GM10847 (cell line): Measurements from ENCODE around the gene PKIG.

Experiments
- POLR2A ChIP-seq: IDR thresholded peaks from 2 replicates; pipeline ENCODE4 v1.6.1; 2011; ENCODE audit not compliant: insufficient read length; ENCODE audit errors: extremely low read depth

PKIG gene

DNA sequence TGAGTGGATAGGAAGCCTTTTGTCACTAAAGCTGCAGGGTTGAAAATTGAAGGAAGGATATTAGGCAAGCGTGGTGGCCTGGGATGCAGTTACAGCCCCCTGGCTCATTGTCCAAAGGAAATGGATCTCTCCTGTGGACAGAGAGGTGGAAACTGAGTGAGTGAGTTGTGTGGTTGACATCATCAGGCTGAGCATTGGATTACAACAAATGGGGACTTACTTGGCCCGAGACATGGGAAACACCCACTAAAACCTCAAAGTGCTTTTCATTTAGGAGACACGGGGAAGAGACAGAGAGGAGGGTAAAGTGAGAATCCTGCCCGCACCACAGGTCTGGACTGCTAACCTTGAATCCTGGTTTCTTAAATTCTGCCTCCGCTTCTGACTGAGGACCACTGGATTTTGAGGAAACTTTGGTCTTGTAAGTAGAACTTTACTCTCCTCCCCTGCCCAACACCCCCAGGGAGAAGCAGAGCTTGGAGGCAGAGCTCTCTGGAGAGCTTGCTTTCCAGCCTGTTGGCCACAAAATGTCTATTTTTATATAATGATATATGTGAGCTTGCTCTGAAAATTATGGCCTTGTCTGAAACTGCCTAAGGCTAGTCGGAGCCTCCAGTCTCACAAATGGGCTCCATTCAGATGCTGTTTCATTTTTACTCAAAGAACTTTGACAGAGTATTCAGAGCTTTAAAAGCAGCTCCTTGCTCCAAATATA lies at the start of gene PKIG:
Gene PKIG, plus strand, starts transcription at position 269 of the 715 bp plus-strand sequence. CDS start 31,978 bp downstream, outside the sequence.
- TF ChIP-seq POLR2A, result no peak

DNA sequence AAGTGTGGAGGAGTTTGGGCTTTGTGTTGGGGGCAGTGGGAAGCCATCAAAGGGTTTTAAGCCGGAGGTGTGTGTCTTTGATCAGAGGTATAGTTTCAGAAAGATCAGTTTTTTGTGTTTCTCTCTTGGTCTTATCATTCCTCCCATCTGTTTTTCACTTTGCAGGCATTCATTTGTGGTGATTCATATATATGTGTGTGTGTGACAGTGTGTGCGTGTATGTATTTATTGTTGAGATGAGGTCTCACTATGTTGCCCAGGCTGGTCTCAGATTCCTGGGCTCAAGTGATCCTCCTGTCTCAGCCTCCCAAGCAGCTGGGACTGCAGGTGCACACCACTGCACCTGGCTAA lies 49.4 kb upstream of the PKIG start:
- TF ChIP-seq POLR2A, result no peak

DNA sequence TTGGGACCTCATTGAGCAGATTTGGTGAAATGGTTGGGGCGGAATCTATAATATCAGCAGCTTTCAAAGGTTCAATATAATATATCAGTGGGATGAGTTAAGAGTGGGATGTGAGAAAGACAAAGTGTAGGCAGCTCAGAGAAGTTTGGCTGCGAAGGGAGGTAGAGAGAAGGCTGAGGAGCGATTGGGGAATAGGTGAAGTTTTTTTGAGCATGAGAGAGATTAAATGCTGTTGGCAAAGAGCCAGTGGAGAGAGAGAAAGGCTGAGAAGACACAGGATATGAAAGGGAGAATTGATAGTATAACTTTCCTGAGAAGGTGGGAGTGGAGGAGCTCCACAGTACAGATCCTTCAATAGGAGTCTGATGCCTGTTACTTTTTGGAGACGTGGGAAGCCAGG lies 48.5 kb upstream of the PKIG start:
- TF ChIP-seq POLR2A, result no peak

DNA sequence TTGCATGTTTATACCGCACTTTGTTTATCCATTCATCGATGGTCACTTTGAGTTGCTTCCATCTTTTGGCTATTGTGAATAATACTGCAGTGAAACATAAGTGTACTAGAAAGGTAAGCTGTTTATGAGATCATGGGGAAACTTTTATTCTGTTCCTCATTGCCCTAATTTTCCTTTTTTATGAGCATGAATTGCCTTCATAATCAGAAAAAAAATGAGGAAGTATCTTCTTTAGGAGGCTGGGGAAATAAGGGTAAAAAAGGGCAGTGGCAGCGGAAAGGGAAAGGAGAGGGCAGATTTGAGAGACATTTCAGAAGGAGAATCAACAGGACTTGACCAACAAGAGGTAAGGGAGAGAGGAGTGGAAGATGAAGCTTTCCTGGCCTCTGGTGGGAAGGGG lies 46.2 kb upstream of the PKIG start:
- no peak for TF ChIP-seq POLR2A

DNA sequence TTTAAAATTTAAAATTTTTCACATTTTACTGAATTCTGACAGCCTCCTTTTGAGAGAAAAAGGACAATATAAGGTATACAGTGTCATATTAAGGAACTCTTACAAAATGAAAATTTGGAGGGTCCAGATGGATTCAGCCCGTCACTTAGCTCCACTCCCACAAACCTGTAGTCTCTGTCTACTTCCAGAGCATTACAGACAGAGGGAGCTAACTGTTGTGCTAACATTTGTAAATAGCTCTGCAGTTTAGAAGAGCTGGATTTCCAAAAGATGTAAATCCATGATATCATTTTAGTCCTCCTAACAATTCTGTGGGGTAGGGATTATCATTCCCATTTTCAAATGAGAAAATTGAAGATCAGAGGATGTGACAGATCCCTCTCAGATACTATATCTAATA lies 44.4 kb upstream of the PKIG start:
- TF ChIP-seq POLR2A, result no peak

DNA sequence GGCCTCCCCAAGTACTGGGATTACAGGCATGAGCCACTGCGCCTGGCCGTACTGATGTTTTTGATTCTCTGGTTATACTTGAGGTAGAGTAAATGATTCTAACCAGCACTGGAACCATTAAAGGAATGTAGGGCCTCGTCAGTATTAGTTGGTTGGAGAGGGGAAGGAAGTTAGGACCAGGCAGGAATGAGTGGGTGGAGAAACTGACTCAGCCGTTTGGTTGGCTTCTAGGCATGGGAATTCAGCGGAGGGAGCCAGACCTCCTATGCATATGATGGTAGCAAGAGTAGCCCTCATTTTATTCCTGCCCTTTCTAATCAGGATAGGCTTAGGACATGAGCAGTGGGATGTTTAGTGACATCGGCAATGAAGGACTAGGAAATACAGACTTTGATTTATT lies 41.5 kb upstream of the PKIG start:
- TF ChIP-seq POLR2A, result no peak

DNA sequence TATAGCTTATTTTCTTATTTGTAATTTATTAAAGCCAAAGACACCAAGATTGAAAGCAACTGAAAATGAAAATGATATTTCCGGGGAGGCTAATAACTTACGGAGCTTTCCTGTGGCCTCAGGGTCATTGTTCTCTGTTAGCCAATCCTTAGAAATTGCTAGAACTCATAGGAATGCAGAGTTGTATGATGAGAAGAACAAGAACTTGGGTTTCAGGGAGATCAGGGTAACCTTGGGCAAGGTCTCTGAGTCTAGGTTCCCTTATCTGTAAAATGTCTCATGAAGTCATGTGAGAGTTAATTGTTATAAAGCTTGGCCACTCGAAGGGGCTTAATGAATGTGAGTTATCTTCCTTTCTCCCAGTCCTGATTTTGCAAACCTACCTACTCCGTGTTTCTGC lies 40.4 kb upstream of the PKIG start:
- no peak for TF ChIP-seq POLR2A

DNA sequence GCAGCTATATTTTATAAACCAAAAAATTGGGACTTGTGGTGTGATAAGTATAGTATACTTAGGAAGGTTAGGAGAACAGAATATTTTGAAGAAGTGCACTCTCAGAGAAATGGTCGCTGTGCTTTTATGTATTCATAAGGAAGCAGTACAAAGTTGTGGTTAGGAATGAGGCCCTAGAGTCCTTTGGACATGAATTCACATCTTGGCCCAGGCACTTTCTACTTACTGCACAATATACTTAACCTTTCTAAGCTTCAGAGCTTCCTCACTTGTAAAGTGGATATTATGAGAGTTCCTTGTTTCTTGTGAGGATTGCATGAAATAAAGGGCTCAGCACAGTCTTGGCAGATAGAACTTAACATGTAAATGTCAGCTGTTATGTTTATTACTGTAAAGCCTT lies 39.5 kb upstream of the PKIG start:
- no peak for TF ChIP-seq POLR2A

DNA sequence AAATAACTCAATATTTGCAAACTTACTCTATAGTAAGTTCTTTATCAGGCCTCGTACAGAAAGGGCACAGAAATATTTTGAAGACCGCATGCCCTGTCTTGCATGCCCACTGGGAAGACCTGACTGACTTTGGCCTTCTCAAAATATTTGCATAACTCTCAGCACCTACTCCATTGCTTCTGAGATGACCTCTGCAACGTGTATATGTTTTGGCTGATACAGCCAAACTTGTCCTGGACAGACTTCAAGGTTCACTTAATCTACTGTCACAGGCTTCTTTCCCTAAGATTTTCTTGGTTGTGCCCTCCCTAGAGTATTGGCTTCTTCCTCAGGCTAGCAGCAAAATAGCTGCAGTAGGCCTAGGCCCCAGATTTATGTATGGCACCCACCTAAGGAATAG lies 39.0 kb upstream of the PKIG start:
- no peak for TF ChIP-seq POLR2A

DNA sequence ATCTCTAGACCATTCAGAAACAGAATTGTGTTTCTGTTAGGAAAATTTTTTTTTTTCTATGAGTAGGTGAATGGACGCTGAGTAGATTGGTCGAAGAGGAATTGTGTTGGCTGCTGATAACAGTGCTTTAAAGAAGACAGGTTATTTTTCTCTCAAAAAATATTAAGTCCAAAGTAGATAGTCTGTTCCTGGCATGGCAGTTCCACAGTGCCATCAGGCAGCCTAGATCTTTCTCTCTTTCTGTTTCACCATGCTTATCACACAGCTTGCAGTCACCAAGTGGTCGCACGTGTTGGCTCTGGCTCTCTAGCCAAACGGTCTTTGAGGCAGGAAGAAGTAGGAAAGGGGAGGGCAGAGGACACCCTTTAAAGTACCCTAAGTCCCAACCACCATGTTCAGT lies 38.1 kb upstream of the PKIG start:
- TF ChIP-seq POLR2A, result no peak

DNA sequence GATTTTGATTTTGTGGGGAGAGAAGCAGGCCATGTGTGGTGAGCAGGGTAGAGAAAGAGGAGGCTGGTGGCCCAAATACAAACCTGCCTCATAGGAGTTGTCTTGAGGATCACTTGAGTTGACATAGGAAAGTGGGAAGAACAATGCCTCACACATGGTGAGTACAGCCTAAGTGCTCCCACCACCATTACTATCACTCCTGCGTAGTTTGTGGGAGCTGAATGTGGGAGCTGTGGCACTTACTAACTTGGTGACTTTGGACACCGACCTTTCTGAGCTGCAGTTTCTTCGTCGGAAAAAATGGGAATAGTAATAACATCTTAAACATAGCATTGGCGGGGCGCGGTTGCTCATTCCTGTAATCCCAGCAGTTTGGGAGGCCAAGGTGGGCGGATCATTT lies 35.0 kb upstream of the PKIG start:
- TF ChIP-seq POLR2A, result no peak

DNA sequence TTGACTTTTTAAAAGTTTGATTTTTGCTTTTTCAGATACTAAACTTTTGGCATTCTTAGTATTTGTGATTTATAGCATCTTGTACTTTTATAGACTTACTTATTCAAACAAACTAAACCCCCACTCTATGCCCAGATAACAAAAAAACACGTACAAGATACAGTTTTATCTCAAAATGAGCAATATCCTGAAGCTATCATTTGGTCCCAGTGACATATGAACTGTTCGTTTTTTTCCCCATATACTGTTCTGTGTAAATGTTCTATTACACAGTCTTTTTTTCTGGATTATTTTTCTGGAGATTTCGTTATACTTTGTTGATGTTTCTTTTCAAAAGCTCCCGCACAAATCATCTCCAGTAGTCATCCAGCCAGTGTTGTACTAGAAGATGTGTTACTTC lies 33.3 kb upstream of the PKIG start:
- TF ChIP-seq POLR2A, result no peak

DNA sequence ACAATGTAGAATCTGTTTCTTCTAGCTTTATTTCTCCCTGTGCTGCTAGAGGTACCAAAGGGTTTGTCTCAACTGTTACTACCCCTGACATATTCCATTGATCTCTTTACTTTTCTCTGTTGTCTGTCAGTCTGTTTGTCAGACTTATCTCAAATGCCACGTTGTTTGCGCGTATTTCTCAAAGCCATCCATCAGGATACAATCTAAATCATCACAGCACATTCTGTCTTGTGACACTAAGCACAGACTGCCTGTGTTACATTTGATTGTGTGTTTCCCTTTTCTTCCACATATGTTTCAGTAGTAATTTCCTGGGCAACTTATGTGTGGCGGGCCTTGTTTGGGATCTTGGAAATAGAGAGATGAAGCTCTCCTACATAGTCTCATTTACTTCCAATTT lies 30.3 kb upstream of the PKIG start:
- no peak for TF ChIP-seq POLR2A

DNA sequence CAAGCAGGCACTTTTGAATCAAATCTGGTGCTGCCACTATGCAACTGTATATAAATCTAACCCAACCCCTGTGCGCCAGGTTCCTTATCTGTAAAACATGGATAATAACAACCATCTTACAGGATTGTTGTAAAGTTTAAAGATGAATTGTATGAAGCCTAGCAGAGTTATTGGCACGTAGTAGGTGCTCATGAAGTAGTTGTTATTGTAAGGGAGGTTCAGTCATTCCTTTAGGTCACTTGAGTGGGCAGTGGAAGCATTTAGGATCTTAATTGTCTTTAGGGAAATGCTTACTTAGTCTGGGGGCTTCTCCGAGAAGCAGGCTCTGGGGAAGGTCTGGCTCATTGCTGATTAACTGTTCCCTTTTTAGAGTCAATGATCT lies 29.8 kb upstream of the PKIG start:
- no peak for TF ChIP-seq POLR2A

DNA sequence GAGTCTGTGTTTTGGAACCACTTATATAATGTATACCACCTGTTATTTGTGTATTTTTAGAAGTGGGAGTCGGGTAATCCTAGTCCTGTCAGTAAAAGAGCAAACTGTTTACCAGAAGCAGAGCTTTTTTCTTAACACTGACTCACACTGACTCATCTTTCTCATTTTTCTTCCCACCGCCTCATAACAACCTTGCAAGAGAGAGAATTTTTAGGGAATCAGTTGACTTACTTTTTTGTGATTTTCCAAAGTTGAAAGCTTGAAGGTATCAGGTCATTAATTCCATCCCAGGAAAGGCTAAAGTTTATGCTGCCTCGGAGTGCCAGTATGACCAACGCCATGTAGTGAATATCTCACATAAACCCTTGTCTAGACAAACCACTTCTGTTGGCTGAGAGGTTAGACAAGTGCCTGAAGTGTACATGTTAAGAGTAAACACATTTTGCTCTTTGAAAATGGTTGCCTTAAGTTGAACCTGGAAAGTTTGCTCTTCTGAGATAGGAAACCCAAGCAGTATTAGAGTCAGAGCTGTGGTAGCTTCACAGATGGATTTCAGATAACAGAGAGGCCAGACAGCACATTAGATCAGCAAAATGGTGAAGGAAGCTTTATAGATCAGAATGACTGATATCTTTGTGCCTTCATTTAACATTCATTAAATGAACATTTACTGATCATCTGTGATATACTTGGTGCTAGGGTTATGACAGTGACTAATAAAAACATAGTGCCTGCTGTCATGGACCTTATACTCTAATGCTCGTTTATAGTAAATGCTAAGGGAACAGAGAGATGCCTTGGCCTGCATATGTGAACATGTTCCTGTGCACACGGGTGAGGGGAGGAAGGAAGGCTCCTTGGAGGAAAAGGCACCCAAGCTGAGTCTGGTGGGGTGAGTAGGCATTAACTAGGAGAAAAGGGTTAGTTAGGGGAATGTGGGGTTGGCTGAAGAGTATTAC lies 29.1 kb upstream of the PKIG start:
- no peak for TF ChIP-seq POLR2A

DNA sequence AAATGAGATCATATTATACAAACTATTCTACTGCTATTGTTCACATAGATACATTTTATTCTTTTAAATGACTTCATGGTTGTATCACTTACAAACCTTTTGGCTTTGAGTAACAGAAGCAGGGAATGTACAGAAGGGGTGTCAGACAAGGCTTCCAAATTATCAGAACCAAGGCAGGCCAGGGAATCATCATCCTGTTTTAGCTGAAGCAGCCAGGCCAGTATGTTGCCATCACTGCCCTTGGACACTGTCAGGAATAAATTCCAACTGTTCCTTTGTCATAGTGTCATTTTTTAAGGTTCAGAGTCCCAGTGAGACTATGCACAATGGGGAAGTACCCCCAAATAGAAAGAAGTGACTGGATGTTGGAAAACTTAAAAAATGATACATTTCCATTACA lies 23.1 kb upstream of the PKIG start:
- TF ChIP-seq POLR2A, result no peak

DNA sequence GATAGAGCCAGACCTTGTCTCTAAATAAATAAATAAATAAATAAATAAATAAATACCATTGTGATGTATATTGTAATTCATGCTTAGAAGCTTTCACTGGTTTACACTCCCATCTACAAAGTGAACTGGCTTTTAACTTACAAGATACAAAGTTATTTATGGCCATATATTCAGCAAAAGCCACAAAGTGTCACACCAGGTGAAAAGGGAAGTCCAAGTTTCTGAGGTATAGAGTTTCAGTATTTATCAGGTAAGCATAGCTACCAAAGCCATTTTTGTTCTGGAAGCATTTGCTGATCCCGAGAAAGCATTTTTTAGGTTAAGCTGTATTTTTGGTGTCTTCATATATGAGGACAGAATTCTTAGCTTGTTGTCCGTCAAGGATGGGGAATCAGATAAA lies 22.1 kb upstream of the PKIG start:
- TF ChIP-seq POLR2A, result no peak

DNA sequence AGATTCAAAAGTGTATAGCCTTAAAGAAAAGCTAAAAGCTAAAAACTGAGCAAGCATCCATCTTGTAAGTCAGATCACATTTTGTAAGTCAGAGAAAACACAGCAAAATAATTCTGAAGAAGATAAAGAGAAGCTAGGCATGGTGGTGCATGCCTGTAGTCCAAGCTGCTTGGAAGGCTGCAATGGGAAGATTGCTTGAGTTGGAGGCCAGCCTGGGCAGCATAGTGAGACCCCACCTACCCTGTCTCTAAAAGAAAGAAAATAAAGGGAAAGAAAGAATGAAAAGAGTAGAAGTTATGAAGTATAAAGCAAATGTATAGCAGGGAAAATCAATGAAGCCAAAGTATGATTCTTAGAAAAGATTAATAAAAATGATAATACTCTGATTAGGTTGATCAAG lies 20.5 kb upstream of the PKIG start:
- TF ChIP-seq POLR2A, result no peak
